Osteoblast (primary cell): ENCODE data around the gene MAST3. TPM values are rescaled to one million over a fixed set of nuclear protein-coding genes. Genes with fewer than 3 reads are reported as not detected.

Source experiments
- DNase-seq: peaks from one replicate; pipeline ENCODE4 v3.0.0; 2011; ENCODE audit warnings: low spot score, mixed read lengths; ENCODE audit not compliant: insufficient read length; ENCODE audit errors: missing footprints
- H2AFZ ChIP-seq: 2 replicates; pipeline ENCODE4 v1.6.0; 2011; ENCODE audit warnings: mild to moderate bottlenecking, low read length
- H3K27ac ChIP-seq: 2 replicates; pipeline ENCODE4 v1.5.1; 2011; ENCODE audit warnings: mild to moderate bottlenecking, low read depth, low read length, moderate library complexity
- H3K27me3 ChIP-seq: 2 replicates; pipeline ENCODE4 v1.6.0; 2012; ENCODE audit warnings: mild to moderate bottlenecking, control low read depth, inconsistent platforms, low read length, moderate library complexity; ENCODE audit not compliant: insufficient read depth
- H3K36me3 ChIP-seq: 2 replicates; pipeline ENCODE4 v1.5.1; 2011; ENCODE audit warnings: mild to moderate bottlenecking, low read length, control low read depth, moderate library complexity; ENCODE audit not compliant: insufficient read depth
- H3K4me1 ChIP-seq: 2 replicates; pipeline ENCODE4 v1.5.1; 2011; ENCODE audit warnings: mild to moderate bottlenecking, low read length, control low read depth, moderate library complexity; ENCODE audit not compliant: insufficient read depth
- H3K4me2 ChIP-seq: 2 replicates; pipeline ENCODE4 v1.6.0; 2011; ENCODE audit warnings: mild to moderate bottlenecking, low read length; ENCODE audit not compliant: insufficient read depth
- H3K4me3 ChIP-seq: fragments of 200-600 bp; sonication (generic); 3 replicates; pipeline ENCODE4 v1.5.1; 2012; ENCODE audit warnings: mild to moderate bottlenecking, low read length, inconsistent platforms; ENCODE audit not compliant: insufficient read depth
- H3K79me2 ChIP-seq: 2 replicates; pipeline ENCODE4 v1.6.0; 2012; ENCODE audit warnings: mild to moderate bottlenecking, low read length, control low read depth, inconsistent platforms; ENCODE audit not compliant: insufficient read depth
- H3K9me3 ChIP-seq: 2 replicates; pipeline ENCODE4 v1.5.1; 2011; ENCODE audit warnings: low read depth, low read length, control low read depth
- H4K20me1 ChIP-seq: 2 replicates; pipeline ENCODE4 v1.6.0; 2012; ENCODE audit warnings: mild to moderate bottlenecking, low read length, control low read depth; ENCODE audit not compliant: insufficient read depth
- total RNA-seq: library from RNA; depleted of rRNA; stranded (reverse); fragments of >200 nt; gene quantifications from 2 replicates; pipeline ENCODE4 v1.2.3, GENCODE V29; 2012
- TF ChIP-seq, protein P1 (sequence below): IDR thresholded peaks from 2 replicates; pipeline ENCODE4 v1.5.1; 2011; ENCODE audit warnings: mild to moderate bottlenecking, low read depth, low read length, moderate library complexity; ENCODE audit errors: extremely low read depth

The MAST3 gene
- total RNA-seq, 1 donor = 5.4 TPM

DNA sequence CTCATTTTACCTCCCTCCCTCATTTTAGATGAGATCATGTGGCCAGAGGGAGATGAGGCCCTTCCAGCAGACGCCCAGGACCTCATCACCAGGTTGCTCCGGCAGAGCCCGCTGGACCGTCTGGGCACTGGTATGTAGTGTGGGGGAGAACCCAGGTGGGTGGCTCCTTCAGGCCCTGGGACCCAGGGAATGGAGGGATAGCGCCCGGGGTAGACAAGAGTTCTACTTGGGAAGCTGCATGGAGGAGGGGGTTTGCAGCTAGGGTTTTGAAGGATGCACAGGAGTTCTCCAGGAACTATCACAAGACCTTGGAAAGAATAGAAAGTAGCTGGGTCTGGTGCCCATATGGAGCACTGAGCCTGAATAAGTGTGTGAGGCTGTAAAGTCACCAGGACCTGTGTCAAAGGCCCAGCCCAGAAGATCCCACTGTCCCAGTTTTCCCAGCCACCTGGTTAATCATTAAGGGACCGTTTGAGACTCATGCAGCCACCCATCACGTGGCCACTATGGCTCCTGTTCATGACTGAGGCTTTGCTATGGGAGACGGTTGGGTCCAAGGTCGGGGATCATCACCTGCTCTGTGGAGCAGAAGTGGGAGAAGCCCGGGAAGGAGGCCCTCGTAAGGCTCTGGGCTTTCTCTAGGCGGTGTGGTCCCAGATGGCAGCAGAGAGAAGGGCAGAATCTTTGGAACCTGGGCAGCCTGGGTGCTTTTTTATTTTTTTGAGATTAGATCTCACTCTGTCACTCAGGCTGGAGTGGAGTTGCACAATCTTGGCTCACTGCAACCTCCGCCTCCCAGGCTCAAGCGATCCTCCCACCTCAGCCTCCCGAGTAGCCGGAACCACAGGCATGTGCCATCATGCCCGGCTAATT lies 38.4 kb downstream of the MAST3 start:
- H3K9me3 ChIP-seq = no peaks in the 10 kb centered on the region

DNA sequence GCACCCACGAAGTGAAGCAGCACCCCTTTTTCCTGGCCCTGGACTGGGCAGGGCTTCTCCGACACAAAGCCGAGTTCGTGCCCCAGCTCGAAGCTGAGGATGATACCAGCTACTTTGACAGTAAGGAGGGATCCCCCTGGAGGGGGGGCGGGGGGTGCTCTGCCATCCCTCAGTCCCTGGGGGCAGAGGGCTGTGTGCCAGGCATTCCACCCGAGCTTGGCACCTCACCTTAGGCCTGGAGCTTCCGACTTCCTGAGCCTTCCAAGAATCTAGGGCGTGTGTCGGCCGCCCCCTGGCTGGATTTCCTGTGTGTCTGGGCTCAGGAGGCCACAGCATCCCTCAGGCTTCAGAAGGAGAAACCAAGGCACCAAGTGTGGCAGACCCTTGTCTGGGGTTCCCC lies 39.7 kb downstream of the MAST3 start:
- Histone ChIP-seq H3K9me3 (no peaks in the 10 kb centered on the region), H4K20me1 (no peaks in the 10 kb centered on the region)
- TF ChIP-seq, protein P1, sequence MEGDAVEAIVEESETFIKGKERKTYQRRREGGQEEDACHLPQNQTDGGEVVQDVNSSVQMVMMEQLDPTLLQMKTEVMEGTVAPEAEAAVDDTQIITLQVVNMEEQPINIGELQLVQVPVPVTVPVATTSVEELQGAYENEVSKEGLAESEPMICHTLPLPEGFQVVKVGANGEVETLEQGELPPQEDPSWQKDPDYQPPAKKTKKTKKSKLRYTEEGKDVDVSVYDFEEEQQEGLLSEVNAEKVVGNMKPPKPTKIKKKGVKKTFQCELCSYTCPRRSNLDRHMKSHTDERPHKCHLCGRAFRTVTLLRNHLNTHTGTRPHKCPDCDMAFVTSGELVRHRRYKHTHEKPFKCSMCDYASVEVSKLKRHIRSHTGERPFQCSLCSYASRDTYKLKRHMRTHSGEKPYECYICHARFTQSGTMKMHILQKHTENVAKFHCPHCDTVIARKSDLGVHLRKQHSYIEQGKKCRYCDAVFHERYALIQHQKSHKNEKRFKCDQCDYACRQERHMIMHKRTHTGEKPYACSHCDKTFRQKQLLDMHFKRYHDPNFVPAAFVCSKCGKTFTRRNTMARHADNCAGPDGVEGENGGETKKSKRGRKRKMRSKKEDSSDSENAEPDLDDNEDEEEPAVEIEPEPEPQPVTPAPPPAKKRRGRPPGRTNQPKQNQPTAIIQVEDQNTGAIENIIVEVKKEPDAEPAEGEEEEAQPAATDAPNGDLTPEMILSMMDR = no peak

More for the DNA sequence above, 38.4 kb downstream of the MAST3 start:
- Histone ChIP-seq H3K4me3 (no peak overlapping the region), H3K36me3 (peaks cover 37% of the 10 kb centered on the region), H3K4me1 (no peaks in the 10 kb centered on the region), H2AFZ (no peak overlapping the region), H3K27me3 (no peaks in the 10 kb centered on the region), H4K20me1 (no peaks in the 10 kb centered on the region), H3K4me2 (no peak overlapping the region), H3K27ac (no peak overlapping the region), H3K79me2 (no peaks in the 10 kb centered on the region)
- no peak for DNase-seq
- TF ChIP-seq, protein P1 = no peak

DNA sequence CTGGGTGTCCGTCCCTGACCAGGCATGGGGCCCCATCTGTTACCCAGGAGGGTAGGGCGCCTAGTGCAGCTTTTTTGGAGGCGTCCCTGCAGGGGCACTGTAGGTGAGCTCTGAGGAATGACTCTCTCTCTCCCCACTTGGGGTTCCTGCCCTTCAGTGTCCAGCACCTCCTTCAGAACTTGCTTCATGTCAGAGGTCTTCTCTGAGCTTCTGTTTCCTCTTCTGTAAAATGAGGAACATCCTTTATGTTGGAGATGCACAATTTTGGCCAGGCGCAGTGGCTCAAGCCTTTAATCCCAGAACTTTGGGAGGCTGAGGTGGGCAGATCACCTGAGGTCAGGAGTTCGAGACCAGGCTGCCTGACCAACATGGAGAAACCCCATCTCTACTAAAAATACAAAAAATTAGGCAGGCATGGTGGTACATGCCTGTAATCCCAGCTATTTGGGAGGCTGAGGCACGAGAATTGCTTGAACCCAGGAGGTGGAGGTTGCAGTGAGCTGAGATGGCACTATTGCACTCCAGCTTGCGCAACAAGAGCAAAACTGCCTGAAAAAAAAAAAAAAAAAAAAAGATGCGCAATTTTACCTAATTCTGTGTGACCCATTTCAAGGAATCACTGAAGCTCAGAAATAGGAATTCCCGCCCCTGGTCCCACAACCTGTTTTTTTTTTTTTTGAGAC lies 40.2 kb downstream of the MAST3 start:
- TF ChIP-seq, protein P1 = no peak
- no peak for DNase-seq
- Histone ChIP-seq H3K9me3 (no peaks in the 10 kb centered on the region), H3K4me1 (no peaks in the 10 kb centered on the region), H4K20me1 (no peaks in the 10 kb centered on the region), H3K27ac (no peak overlapping the region), H2AFZ (no peak overlapping the region), H3K79me2 (no peaks in the 10 kb centered on the region), H3K4me2 (no peak overlapping the region), H3K27me3 (no peaks in the 10 kb centered on the region), H3K36me3 (peaks cover 33% of the 10 kb centered on the region), H3K4me3 (no peak overlapping the region)

More for the DNA sequence above, 39.7 kb downstream of the MAST3 start:
- H3K4me2 ChIP-seq = no peak overlapping the region
- H3K27ac ChIP-seq = no peak overlapping the region
- H2AFZ ChIP-seq = no peak overlapping the region
- no peaks in the 10 kb centered on the region for H3K79me2 ChIP-seq
- no peak overlapping the region for H3K4me3 ChIP-seq
- DNase-seq = no peak
- peaks cover 37% of the 10 kb centered on the region for H3K36me3 ChIP-seq
- no peaks in the 10 kb centered on the region for H3K27me3 ChIP-seq
- no peaks in the 10 kb centered on the region for H3K4me1 ChIP-seq

DNA sequence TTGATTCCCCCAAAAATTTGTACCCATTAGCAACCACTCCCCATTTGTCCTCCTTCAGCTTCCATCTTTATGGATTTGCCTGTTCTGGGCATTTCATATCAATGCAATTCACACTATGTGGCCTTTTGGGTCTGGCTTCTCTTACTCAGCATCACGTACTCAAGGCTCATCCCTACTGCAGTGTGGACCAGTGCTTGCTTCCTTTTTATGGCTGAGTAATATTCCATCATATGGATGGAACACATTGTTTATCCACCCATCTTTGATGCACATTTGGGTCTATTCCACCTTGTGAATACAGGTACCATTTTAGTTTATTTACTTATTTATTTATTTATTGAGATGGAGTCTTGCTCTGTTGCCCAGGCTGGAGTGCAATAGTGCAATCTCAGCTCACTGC lies 42.9 kb downstream of the MAST3 start:
- Histone ChIP-seq H3K4me1 (no peaks in the 10 kb centered on the region), H3K36me3 (peaks cover 45% of the 10 kb centered on the region)
- TF ChIP-seq, protein P1 = no peak

More for the DNA sequence above, 42.9 kb downstream of the MAST3 start:
- Histone ChIP-seq H2AFZ (no peak overlapping the region), H3K27me3 (no peaks in the 10 kb centered on the region), H3K27ac (no peak overlapping the region), H3K9me3 (no peaks in the 10 kb centered on the region), H3K79me2 (no peaks in the 10 kb centered on the region), H3K4me2 (no peak overlapping the region), H3K4me3 (no peak overlapping the region), H4K20me1 (no peaks in the 10 kb centered on the region)
- no peak for DNase-seq
